Activated CD4-positive, alpha-beta T cell treated with anti-CD3 and anti-CD28 coated beads, Interleukin-2, amount 50 U/mL, for 48 hours (primary cell): Measurements from ENCODE around the gene TMC2.

Experiments used
- DNase-seq, 2 experiments: peaks; one replicate each; pipeline ENCODE4 v3.0.0-alpha.2; 2020

TMC2 gene

GRCh38 chr20:2527762-2528161 is 8.6 kb upstream of the TMC2 start:
- DNase-seq: no peak

DNA sequence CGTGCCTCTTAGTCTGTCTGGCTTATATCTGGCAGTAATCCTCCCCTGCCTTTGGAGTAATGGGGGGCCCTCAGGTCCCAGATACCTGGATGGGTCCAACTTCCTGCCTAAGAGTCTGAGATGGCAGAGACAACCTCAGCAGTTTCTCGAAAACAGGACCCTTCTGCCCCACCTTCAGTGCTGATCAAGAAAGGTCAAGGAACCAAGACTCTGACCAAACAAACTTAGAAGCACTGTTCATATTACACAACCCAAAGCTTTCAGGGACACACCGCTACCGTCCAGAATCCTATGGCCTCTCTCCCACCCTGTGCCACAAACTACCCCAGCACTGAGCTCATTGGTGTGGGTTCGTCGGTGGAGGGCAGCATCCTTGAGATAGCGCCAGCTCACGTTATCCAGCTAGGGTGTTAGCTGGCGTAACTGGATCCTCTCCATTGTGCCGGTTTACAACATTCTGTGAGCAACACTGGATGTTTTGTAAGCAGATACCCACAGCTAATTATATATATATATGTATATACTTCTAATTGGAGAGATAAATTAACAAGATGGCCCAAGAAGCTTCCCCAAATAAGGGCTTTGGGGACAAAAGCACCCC is 7.6 kb upstream of the TMC2 start:
- no peak for DNase-seq

DNA sequence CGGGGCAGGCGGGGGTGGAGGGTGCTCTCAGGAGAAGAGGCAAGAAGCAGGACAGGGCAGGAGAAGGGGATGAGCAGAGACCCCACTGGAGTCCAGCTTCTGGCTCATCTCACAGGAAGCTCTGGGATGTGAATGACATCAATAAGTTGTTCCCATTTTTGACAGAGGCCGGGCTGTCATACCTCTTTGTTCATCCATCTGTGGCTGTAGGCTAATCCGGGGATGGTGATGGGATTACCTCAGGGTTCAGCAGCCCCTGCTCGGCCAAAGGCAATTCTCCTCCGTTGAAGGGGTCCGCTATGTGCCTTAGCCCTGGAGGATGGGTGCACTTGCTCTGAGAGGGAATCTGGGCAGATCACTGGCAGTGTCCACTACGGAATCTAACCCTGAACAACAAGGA is 3.3 kb upstream of the TMC2 start:
- no peak for DNase-seq

DNA sequence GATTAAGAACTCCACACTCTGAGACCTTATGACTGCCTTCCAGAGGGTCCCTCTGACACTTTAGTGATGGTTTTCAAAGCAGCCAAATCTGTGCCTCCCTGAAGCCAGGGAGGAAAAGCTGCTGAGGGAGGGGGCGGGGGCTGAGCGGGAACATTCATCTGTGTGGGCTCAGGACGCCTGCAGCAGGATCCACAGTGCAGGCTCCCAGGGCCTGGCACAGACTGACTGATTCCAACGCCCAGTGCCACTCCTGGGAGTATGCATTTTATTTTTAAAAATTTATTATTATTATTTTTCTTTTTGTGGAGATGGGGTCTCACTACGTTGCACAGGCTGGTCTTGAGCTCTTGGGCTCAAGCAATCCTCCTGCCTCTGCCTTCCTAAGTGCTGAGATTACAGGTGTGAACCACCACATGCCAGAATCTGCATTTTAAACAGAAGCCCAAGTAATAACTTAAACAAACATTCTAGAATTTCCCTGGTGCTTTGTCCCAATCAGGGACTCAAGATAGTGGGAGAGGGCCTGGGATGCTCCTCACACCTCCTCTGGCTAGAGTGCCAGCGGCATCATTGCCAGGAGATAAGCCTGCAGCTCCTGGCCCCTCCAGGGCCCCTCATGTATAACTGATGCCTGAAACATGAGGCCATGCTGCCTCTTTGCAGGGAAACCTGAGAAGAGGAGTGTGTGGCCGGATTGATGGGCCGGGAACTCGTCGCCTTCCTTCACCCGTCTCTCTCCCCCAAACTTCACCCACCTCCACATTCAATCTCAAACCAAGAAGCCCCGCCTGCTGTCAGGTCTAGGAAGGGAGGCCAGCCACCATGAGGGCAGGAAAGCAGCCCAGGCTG is 438 bp upstream of the TMC2 start:
- DNase-seq: no peak

GRCh38 chr20:2537101-2537500 is 728 bp downstream of the TMC2 start:
- no peak for DNase-seq

DNA sequence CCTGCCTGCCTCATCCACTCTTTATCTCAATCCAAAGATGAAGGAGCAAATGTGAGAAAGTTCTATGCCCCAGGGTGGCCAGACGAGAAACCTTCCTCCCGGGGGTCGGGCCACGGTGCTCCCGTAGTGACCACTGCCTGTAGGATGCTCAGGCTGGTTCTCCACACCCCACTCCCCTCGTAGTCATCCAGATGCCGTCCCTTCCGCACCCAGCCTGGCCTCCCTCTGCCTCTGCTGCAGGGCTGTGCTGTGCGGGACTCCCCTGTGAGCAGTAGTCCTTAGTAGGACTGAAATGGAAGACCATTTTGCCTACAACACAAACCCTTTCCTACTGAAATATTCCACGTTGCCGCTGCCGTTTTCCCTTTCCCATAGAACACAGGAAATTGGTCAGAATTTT is 2.0 kb downstream of the TMC2 start:
- DNase-seq: no peak

DNA sequence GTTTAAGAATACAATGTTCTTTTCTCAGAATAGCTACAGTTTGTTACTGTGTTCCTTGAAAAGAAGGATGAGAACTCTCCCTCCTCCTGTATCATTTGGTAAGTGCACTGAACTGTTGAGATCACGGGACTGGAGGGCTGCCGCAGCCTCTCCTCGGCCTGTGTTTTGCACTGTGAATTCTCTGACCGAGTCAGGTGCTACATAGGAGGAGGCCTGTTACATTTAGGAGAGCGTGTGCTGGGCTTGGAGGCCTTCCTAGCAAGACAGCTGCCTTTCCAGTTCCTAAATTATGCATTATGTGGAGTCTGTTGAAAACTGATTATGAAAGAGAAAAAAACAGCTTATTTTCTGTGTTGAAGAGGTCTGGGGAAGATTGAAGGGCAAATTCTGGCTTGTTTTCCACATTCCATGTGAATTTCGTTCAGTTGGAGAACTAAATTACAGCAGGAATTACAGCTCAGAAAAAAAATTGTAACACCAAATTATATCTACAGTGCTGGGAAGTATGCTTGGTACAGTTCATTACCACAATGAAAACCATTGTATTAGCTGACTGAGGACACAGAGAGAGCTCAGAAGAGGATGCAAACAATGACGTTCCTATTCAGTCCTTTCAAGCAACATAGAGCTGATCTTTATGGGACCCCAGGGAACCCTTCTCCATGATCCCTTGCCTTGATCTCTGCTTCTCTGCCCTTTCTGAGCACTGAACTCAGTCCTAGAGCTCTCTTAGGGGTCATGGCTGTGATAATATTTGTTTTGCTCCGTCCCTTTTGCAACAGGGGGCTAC is 2.8 kb downstream of the TMC2 start:
- DNase-seq: no peak

DNA sequence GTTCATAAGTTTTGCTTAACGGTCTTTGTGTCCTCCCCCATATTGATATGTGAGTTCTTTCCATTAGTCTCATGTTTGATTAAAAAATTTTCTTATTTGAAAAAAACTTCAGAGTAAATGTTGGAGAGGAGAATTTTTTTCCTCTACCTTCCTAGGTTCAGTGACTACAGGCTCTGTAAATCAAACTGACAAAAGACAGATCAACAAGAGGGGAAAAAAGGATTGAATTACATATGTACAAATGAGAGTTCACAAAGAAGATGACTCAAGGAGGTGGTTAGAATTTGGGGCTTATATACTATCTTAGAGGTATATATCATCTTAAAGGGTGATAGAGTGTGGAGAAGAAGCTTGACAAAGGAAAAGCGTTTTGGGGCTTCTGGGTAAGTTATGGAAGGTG is 5.6 kb downstream of the TMC2 start:
- no peak for DNase-seq

DNA sequence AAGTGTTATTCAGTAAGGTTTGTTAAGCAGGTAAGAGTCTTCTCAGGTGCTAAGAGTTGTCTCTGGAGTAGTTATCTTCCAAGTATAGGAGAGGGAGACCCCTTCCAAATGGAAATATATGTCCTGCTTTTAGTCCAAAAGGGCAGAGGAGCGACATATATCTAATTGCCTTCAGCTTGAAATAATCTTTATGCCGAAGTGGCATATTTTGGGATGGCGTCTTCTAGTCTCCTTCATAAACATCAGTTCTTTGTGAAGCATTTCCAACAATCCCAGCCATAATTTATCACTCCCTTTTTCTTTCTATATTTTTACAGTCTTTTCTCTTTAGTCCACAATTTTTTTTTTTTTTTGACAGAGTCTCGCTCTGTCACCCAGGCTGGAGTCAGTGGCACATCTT is 6.0 kb downstream of the TMC2 start:
- DNase-seq: no peak

GRCh38 chr20:2544211-2544610 is 7.8 kb downstream of the TMC2 start:
- DNase-seq: no peak

DNA sequence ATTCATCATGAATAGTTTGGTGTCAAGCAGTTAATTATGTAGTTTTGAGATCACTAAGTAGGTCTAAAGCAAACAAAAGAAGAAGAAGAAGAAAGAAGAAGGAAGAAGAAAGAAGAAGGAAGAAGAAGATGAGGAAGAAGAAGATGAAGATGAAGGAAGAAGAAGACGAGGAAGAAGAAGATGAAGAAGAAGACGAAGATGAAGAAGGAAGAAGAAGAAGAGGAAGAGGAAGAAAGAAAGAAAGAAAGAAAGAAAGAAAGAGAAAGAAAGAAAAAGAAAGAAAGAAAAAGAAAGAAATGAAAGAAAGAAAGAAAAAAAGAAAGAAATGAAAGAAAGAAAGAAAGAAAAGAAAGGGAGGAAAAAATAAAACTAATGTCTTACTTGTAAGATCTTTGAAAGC is 9.2 kb downstream of the TMC2 start:
- no peak for DNase-seq

GRCh38 chr20:2557873-2558580 is 21.7 kb downstream of the TMC2 start:
- no peak for DNase-seq

DNA sequence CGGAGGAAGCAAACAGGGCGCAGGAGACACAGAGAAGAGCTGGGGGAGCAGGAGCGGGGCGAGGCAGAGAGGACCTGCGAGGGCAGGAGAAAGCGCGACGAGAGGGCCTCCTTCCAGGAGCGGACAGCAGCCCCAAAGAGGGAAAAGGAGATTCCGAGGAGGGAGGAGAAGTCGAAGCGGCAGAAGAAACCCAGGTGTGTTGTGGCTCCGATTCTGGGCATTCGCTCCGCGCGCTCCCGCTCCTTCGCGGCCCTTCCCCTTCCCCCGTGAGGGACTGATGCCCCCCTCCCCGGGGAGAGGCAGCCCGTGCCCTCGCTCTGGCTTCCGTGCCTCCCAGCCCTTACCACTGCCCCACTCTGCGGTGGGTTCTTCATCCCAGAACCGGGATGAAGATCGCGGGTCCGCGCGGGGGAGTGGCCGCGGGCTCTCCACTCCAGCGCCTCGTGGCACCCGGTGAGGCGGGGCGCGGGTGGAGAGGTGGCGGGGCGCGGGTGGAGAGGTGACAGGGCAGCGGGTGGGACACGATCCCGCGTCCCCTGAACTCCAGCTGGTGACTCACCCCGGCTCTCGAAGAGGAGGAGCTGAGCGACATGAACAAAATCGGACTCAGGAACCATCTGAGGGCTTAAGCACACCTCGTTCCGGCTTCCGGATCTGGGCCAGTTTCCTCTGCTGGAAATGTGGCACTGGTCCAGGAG is 22.4 kb downstream of the TMC2 start:
- DNase-seq: no peak

DNA sequence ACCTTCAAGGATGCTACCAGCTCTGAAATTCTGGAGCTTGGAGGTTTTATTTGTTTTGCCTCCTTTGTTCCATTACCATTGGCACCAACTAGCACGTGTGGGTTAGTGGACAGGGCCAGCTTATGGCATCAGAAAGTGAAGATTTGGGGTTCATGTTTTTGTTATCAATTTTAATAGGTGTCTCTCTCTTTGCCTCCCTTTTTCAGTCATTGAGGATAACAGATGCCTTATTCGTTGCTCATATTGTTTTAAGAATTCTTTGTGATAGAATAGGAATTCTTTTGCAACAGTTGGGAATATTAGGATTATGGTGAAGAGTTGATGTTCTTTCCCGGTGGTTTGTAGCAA is 22.9 kb downstream of the TMC2 start:
- DNase-seq: no peak

DNA sequence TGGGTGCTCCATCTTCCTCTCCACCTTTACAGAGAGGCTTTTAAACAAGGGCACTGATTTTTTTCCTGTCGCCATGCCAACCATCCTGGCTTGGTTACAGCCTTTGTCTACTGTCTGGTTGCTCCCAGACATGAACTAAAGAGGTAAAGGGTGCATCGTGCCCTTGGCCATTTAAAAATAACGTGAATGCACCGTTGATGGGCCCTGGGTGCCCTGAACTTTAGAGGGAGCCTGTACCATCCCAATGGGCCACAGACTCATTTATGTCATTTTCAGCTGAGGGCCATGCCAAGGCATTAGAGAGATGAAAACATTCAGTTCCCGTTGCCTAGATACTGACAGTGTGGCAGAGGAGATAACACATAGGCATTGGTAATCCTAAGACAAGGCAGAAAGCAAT is 23.3 kb downstream of the TMC2 start:
- DNase-seq: no peak

- no peak for DNase-seq
Observed at GRCh38 chr20:2563116-2563515, 26.7 kb downstream of the TMC2 start.

DNA sequence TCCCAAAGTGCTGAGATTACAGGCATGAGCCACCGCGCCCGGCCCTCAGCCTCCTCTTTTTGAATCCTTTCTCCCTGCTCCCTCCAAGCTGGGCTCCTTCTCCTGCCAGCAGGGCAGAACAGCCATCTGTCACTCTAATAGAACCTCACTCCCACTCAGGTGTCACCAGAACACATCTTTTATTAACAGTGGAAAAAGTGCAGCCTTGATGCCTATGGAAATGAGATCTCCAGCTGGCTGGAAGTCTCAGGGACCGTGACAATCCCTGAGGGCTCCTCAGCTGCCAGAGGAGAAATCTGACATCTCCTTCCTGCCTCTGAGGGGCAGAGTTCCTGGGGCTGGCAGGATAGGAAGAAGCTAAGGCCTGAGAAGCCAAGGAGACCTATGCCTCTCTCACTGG is 28.0 kb downstream of the TMC2 start:
- DNase-seq: no peak

- no peak for DNase-seq
Observed at GRCh38 chr20:2575682-2576081, 39.3 kb downstream of the TMC2 start.

DNA sequence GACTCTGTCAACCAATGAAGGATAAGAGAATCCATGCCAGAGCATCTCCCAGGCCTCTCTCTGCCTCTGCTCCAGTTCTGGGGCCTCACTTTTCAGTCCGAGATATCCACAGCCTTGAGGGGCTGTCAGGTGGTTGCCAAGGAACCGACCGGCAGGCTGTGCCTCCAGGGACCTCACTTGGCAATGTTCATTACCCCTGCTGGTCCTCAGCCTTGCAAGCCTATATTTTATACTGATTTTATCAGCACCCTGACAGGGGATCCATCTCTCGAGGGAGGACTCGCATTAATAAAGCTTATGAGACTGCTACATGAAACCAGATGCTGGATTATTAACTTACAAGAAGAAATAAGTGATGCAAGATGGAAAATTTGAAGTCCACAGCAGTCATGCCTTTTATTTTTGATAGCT is 39.9 kb downstream of the TMC2 start:
- DNase-seq: no peak

DNA sequence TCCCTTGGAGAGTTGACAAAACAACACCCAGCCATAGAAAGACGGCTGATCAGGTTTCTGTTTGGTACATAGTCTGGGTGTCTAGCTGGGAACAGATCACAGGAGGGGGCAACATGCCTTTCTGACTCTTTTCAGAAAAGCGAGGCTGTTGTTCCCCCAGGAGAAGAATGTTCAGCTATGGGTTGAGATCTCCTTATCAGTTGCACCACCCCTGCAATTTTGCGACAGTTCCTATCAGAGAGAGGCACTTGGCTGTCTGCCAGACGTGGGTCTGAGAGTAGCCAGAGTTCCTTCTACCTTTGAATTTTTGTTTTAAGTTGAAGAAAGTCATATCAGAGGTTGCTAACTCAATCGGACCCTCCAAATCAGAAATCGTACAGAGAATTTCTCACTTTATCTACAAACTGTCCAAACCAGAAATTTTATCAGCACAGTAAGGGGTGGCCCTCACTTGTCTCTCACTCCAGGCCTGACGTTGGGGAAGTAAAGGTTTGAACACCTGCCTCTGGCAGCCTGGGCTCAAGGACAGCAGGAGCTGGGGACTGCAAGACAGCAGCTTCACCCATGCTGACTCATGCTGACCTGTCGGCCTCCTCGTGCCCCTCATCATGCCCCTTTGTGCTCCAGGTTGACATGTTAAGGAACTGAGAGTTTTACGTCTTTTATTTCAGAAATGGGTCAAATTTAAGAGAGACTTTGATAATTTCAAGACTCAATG is 42.3 kb downstream of the TMC2 start:
- no peak for DNase-seq

- DNase-seq: no peak
Observed at GRCh38 chr20:2585811-2586210, 49.4 kb downstream of the TMC2 start.

DNA sequence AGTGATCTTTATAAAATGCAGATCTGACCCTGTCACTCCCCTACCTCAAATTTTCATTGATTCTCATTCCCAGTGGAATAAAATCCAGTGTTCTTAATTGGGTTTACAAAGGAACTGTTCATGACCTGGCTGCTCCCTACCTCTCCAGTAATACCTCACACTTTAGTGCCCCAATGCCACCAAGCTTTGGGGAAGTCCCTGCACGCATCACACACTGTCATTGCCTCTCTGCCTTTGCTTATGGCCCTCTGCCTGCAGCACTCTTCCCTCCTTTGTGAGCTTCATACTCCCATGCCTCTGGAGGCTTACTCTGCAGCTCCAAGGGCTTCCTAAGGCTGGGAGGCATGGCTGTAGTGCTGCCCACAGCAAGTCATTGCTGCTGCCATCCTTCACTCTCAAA is 57.4 kb downstream of the TMC2 start:
- DNase-seq: no peak
